Suprapubic skin (tissue), 4 donors: ENCODE measurements around the gene ADH5. TPM values are rescaled to one million over a fixed set of nuclear protein-coding genes. Genes with fewer than 3 reads are reported as not detected.
"Not testable (repeated sequence)": the region's sequence is repeated elsewhere in the genome, so short reads cannot be mapped to it uniquely, and the experiment has no call there.

ENCODE experiments used
- DNase-seq, 2 donors: peaks; one replicate each; pipeline ENCODE4 v3.0.0-alpha.2; 2019; ENCODE audit warnings: low spot score in 2 of 2
- H3K27ac ChIP-seq: fragments of 200-600 bp; sonication (generic); one replicate; pipeline ENCODE4 v1.5.1; 2019
- H3K27me3 ChIP-seq: fragments of 200-600 bp; sonication (generic); one replicate; pipeline ENCODE4 v1.5.1; 2019
- H3K36me3 ChIP-seq: fragments of 200-600 bp; sonication (generic); one replicate; pipeline ENCODE4 v1.5.1; 2019
- H3K4me1 ChIP-seq: fragments of 200-600 bp; sonication (generic); one replicate; pipeline ENCODE4 v1.5.1; 2019
- H3K4me3 ChIP-seq: fragments of 200-600 bp; sonication (generic); one replicate; pipeline ENCODE4 v1.5.1; 2019; ENCODE audit warnings: mild to moderate bottlenecking
- H3K9me3 ChIP-seq: fragments of 200-600 bp; sonication (generic); one replicate; pipeline ENCODE4 v1.5.1; 2019
- EP300 ChIP-seq: sonication (generic); formaldehyde crosslinking; IDR thresholded peaks from one replicate; pipeline ENCODE4 v1.6.1; 2017; ENCODE audit warnings: antibody characterized with exemption
- POLR2A ChIP-seq, 2 donors: fragments of 450-650 bp; IDR thresholded peaks; one replicate each; pipeline ENCODE4 v1.6.1; 2017; ENCODE audit warnings: antibody characterized with exemption in 2 of 2, mild to moderate bottlenecking in 2 of 2, moderate library complexity in 2 of 2
- POLR2AphosphoS5 ChIP-seq, 3 donors: sonication (generic); formaldehyde crosslinking; IDR thresholded peaks; one replicate each; pipeline ENCODE4 v1.6.1; 2017; ENCODE audit warnings: antibody characterized with exemption in 3 of 3
- WGBS: methylation state at CpG from one replicate; pipeline ENCODE4 v1.1.5; 2018; 5-methylcytosine and 5-hydroxymethylcytosine counted together
- total RNA-seq, 4 donors: library from RNA; depleted of rRNA; stranded (reverse); fragments of >200 nt; gene quantifications; one replicate each; pipeline ENCODE4 v1.1.0, GENCODE V29; 2016
- TF ChIP-seq, protein P1 (sequence below), 2 donors: fragments of 200-600 bp in 1 of 2; fragments of 450-650 bp in 1 of 2; sonication (generic) in 1 of 2; IDR thresholded peaks; one replicate each; pipeline ENCODE4 v1.5.1; 2016 to 2019; ENCODE audit warnings: antibody characterized with exemption in 2 of 2, mild to moderate bottlenecking in 1 of 2, moderate library complexity in 1 of 2

Gene ADH5
- total RNA-seq, 4 donors from 2014 or later = 42.9 to 83.9 (median 63.8) TPM

DNA sequence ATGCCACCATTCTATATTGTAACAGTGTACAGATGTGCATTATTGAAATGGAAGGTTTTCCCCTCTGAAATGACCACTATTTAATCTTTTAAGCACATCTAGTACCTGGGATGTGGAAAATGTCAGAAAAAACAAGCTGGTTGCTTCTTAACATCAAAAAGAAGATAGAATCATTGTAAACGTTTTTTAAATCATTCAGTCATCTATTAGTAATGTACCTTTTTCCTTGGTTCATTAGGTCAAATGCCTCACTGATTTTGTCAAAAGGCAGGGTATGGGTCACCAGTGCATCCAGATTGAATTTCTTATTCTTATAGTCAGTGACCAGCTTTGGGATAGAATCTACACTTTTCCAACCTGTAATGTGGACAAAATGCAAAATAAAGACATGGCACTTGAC is 37.8 kb upstream of the ADH5 start:
- Histone ChIP-seq H3K36me3 (no peaks in the 10 kb centered on the region), H3K27me3 (no peaks in the 10 kb centered on the region), H3K9me3 (no peaks in the 10 kb centered on the region), H3K4me3 (no peak overlapping the region), H3K4me1 (no peaks in the 10 kb centered on the region), H3K27ac (no peak overlapping the region)
- TF ChIP-seq EP300 = no peak
- TF ChIP-seq POLR2AphosphoS5 (IDR thresholded peaks at IDR 0.05) = no peak
- TF ChIP-seq, protein P1, sequence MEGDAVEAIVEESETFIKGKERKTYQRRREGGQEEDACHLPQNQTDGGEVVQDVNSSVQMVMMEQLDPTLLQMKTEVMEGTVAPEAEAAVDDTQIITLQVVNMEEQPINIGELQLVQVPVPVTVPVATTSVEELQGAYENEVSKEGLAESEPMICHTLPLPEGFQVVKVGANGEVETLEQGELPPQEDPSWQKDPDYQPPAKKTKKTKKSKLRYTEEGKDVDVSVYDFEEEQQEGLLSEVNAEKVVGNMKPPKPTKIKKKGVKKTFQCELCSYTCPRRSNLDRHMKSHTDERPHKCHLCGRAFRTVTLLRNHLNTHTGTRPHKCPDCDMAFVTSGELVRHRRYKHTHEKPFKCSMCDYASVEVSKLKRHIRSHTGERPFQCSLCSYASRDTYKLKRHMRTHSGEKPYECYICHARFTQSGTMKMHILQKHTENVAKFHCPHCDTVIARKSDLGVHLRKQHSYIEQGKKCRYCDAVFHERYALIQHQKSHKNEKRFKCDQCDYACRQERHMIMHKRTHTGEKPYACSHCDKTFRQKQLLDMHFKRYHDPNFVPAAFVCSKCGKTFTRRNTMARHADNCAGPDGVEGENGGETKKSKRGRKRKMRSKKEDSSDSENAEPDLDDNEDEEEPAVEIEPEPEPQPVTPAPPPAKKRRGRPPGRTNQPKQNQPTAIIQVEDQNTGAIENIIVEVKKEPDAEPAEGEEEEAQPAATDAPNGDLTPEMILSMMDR (IDR thresholded peaks at IDR 0.05) = no peak
- TF ChIP-seq POLR2A (IDR thresholded peaks at IDR 0.05) = no peak
- WGBS = 65% methylated on average over 1 of the region's 1 CpG
- no peak for DNase-seq

DNA sequence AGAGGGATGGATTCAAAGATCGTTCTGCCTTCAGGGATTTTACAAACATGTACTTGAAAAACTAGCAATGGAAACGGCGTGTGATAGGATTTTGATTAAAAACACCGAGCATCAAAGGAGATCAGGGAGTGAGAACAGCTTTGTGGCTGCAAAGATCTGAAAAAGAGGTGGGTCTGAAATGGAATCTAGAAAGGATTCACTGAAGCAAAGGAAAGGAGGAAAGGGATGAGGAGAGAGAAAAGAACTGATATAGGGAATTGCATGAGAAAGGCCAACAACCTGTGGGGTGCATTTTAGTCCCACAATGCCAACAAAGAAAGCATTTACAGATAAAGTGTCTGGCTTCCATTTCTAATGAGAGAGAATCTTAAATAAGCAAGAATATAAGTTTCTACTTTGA is 32.4 kb upstream of the ADH5 start:
- Histone ChIP-seq H3K27me3 (no peaks in the 10 kb centered on the region), H3K27ac (no peak overlapping the region), H3K9me3 (no peaks in the 10 kb centered on the region), H3K36me3 (no peaks in the 10 kb centered on the region), H3K4me1 (no peaks in the 10 kb centered on the region), H3K4me3 (no peak overlapping the region)
- no peak for TF ChIP-seq POLR2AphosphoS5 (IDR thresholded peaks at IDR 0.05)
- no peak for TF ChIP-seq POLR2A (IDR thresholded peaks at IDR 0.05)
- TF ChIP-seq, protein P1 (IDR thresholded peaks at IDR 0.05) = no peak
- TF ChIP-seq EP300 = no peak
- 47% methylated on average over 4 of the region's 4 CpGs for WGBS
- DNase-seq = no peak

DNA sequence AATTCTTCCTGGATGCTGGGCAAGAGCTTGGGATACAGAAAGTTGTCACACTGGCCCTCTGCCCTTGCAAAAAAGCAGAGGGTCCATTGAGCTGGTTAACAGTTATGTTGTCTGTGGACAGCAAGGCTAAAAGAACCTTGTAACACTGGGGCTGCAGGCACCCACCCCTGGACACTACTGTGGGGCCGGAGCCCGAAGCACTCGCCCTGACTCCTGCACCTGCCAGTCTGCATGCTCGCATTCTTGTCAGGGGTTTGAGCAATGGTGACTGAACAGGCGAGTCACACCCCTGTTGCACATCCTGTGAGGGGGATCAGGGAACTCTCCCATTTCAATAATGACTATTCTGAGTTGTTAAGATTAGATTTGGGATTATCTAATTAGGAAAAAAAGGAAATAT is 31.9 kb upstream of the ADH5 start:
- WGBS = 99% methylated on average over 5 of the region's 5 CpGs
- Histone ChIP-seq H3K4me1 (no peaks in the 10 kb centered on the region), H3K36me3 (no peaks in the 10 kb centered on the region), H3K9me3 (no peaks in the 10 kb centered on the region), H3K27me3 (no peaks in the 10 kb centered on the region), H3K4me3 (no peak overlapping the region), H3K27ac (no peak overlapping the region)
- no peak for TF ChIP-seq POLR2A (IDR thresholded peaks at IDR 0.05)
- no peak for DNase-seq

DNA sequence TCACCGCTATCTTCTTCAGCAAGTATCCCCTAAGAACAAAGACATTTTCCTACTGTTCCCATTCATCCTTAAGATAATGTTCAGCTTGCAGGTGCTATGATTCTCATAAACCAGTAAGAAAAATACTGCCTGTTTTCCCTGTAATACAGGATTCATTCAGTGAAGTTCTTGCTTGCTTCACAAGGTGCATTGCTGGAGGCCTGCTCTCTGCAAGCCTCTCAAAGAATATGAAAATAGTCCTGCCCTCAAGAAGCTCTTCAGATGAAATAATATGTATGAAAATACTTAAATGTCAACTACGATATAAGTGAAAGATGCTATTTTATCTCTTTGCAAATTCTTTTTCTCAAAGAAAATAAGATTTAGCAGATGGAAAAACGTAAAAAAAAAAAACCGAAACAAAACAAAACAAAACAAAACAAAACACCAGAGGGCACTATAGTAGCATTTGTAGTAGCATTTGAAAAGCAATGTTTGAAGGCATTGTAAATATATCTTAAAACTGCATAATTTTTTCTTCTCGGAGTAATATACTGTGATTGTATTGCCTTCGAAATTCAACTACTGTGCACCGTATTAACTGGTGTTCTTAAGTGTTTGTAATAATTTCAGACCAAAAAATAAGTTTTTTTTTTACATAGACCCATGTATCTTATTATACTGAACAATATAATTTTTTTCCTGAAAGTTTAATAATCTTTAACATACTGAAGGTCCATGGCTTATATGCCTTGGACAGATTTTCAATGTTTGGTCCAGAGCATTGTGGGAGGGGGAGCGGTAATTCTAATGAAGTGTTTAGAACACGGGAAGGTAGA is 29.5 kb upstream of the ADH5 start:
- WGBS = 44% methylated on average over 8 of the region's 9 CpGs
- H3K4me3 ChIP-seq = no peak overlapping the region
- no peaks in the 10 kb centered on the region for H3K27me3 ChIP-seq
- no peaks in the 10 kb centered on the region for H3K36me3 ChIP-seq
- no peak for DNase-seq
- H3K4me1 ChIP-seq = no peaks in the 10 kb centered on the region
- TF ChIP-seq EP300 (no peak), POLR2AphosphoS5 (IDR thresholded peaks at IDR 0.05) (no peak), POLR2A (IDR thresholded peaks at IDR 0.05) (no peak)
- TF ChIP-seq, protein P1 (IDR thresholded peaks at IDR 0.05) = no peak
- H3K27ac ChIP-seq = no peak overlapping the region
- no peaks in the 10 kb centered on the region for H3K9me3 ChIP-seq

DNA sequence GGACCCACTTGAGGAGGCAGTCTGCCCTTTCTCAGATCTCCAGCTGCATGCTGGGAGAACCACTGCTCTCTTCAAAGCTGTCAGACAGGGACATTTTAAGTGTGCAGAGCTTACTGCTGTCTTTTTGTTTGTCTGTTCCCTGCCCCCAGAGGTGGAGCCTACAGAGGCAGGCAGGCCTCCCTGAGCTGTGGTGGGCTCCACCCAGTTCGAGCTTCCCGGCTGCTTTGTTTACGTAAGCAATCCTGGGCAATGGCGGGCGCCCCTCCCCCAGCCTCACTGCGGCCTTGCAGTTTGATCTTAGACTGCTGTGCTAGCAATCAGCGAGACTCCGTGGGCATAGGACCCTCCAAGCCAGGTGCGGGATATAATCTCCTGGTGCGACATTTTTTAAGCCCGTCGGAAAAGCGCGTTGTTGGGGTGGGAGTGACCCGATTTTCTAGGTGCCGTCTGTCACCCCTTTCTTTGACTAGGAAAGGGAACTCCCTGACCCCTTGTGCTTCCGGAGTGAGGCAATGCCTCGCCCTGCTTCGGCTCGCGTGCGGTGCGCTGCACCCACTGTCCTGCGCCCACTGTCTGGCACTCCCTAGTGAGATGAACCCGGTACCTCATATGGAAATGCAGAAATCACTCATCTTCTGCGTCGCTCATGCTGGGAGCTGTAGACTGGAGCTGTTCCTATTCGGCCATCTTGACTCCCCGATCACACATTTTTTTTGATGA is 28.7 kb upstream of the ADH5 start:
- H3K27me3 ChIP-seq, H3K9me3 ChIP-seq, H3K4me3 ChIP-seq, DNase-seq, H3K4me1 ChIP-seq, H3K36me3 ChIP-seq, H3K27ac ChIP-seq: not testable (repeated sequence)
- 95% methylated on average over 21 of the region's 29 CpGs for WGBS

DNA sequence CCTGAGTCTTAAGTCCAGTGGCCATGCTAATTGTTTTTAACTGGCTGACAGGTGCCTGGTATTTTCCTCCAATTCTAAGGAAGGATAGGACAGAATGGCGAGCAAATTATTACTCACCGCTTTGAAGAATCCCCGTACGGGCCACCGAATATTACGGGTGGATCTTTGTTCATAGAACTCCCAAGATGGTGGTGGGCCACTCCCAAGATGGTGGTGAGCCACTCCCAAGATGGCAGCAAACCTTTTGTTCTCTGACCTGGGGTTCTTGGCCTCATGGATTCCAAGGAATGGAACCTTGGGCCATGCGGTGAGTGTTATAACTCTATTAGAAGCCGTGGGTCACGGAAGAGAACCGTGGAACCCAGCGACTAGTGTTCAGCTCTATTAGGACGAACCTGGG is 20.7 kb upstream of the ADH5 start:
- not testable (repeated sequence) for H3K9me3 ChIP-seq, H3K4me1 ChIP-seq, H3K27ac ChIP-seq, H3K27me3 ChIP-seq, H3K4me3 ChIP-seq, DNase-seq, H3K36me3 ChIP-seq
- 88% methylated on average over 12 of the region's 12 CpGs for WGBS
